GM23338 (cell line): ENCODE measurements around the gene CMKLR1. TPM values are rescaled to one million over a fixed set of nuclear protein-coding genes. Genes with fewer than 3 reads are reported as not detected.

Experiments
- ATAC-seq: fragments of 200-7000 bp; cut with Tn5 transposase; 3 replicates; pipeline ENCODE4 v1.9.1; 2020
- DNase-seq: peaks from one replicate; pipeline ENCODE4 v3.0.0-alpha.2; 2015; ENCODE audit warnings: low spot score
- H2AFZ ChIP-seq: fragments of 200-600 bp; sonication (generic); 2 replicates; pipeline ENCODE4 v1.8.0; 2016; ENCODE audit warnings: antibody characterized with exemption, mild to moderate bottlenecking, moderate library complexity
- H3F3A ChIP-seq: fragments of 200-600 bp; sonication (generic); replicated peaks from 2 replicates; pipeline ENCODE4 v1.8.0; 2017; ENCODE audit warnings: antibody characterized with exemption, mixed run types, low read depth
- H3K27ac ChIP-seq: fragments of 200-600 bp; sonication (generic); 2 replicates; pipeline ENCODE4 v1.6.1; 2016; ENCODE audit warnings: low read depth
- H3K27me3 ChIP-seq: fragments of 200-600 bp; sonication (generic); 2 replicates; pipeline ENCODE4 v1.8.0; 2016; ENCODE audit warnings: mild to moderate bottlenecking, mixed run types, moderate library complexity; ENCODE audit not compliant: insufficient read depth
- H3K36me3 ChIP-seq: fragments of 200-600 bp; sonication (generic); 2 replicates; pipeline ENCODE4 v1.8.0; 2016; ENCODE audit warnings: mild to moderate bottlenecking; ENCODE audit not compliant: insufficient read depth
- H3K4me1 ChIP-seq: fragments of 200-600 bp; sonication (generic); 2 replicates; pipeline ENCODE4 v1.8.0; 2016; ENCODE audit warnings: mild to moderate bottlenecking, moderate library complexity; ENCODE audit not compliant: insufficient read depth
- H3K4me2 ChIP-seq: fragments of 200-600 bp; sonication (generic); 2 replicates; pipeline ENCODE4 v1.7.1; 2017; ENCODE audit warnings: mixed run types
- H3K4me3 ChIP-seq: fragments of 200-600 bp; sonication (generic); 2 replicates; pipeline ENCODE4 v1.6.1; 2016; ENCODE audit warnings: mixed run types
- H3K79me2 ChIP-seq: fragments of 200-600 bp; sonication (generic); replicated peaks from 2 replicates; pipeline ENCODE4 v1.8.0; 2017; ENCODE audit warnings: mild to moderate bottlenecking; ENCODE audit not compliant: insufficient read depth
- H3K9me2 ChIP-seq: fragments of 200-600 bp; sonication (generic); 2 replicates; pipeline ENCODE4 v1.8.0; 2017; ENCODE audit not compliant: insufficient read depth
- H4K20me1 ChIP-seq: fragments of 200-600 bp; sonication (generic); replicated peaks from 2 replicates; pipeline ENCODE4 v1.8.0; 2017; ENCODE audit warnings: mild to moderate bottlenecking; ENCODE audit not compliant: insufficient read depth
- H3K27ac Mint-ChIP-seq: 2 replicates; pipeline ENCODE4 v1.8.0; 2020; ENCODE audit warnings: inconsistent platforms, mild to moderate bottlenecking, moderate library complexity, mixed read lengths
- H3K27me3 Mint-ChIP-seq: 3 replicates; pipeline ENCODE4 v1.8.0; 2022; ENCODE audit warnings: low read depth, mild to moderate bottlenecking, moderate library complexity, mixed read lengths, inconsistent platforms; ENCODE audit not compliant: insufficient read depth, poor library complexity
- H3K36me3 Mint-ChIP-seq: 3 replicates; pipeline ENCODE4 v1.8.0; 2021; ENCODE audit warnings: low read depth, mild to moderate bottlenecking, inconsistent platforms, moderate library complexity, mixed read lengths
- H3K4me1 Mint-ChIP-seq: 3 replicates; pipeline ENCODE4 v1.8.0; 2020; ENCODE audit warnings: mild to moderate bottlenecking, inconsistent platforms, mixed read lengths
- H3K4me3 Mint-ChIP-seq: 3 replicates; pipeline ENCODE4 v1.8.0; 2021; ENCODE audit warnings: moderate library complexity, mild to moderate bottlenecking, inconsistent platforms, mixed read lengths
- H3K9me3 Mint-ChIP-seq: 3 replicates; pipeline ENCODE4 v1.8.0; 2020; ENCODE audit warnings: moderate library complexity, mild to moderate bottlenecking, inconsistent platforms, mixed read lengths
- CREB1 ChIP-seq: fragments of 250-450 bp; sonication (Bioruptor Pico); IDR thresholded peaks from 2 replicates; pipeline ENCODE4 v1.5.0; 2020; ENCODE audit warnings: low read depth, mild to moderate bottlenecking, moderate library complexity
- EZH2 ChIP-seq: fragments of 200-600 bp; sonication (generic); IDR thresholded peaks from one replicate; pipeline ENCODE4 v1.8.0; 2017; ENCODE audit warnings: antibody characterized with exemption, mild to moderate bottlenecking, low read depth; ENCODE audit not compliant: unreplicated experiment
- EZH2phosphoT487 ChIP-seq: fragments of 200-600 bp; sonication (generic); IDR thresholded peaks from one replicate; pipeline ENCODE4 v1.8.1; 2018; ENCODE audit warnings: antibody characterized with exemption; ENCODE audit not compliant: unreplicated experiment
- JUNB ChIP-seq: IDR thresholded peaks from one replicate; pipeline ENCODE4 v1.6.1; 2016; ENCODE audit warnings: antibody characterized with exemption; ENCODE audit not compliant: unreplicated experiment
- NANOG ChIP-seq: IDR thresholded peaks from 2 replicates; pipeline ENCODE4 v1.6.1; 2016; ENCODE audit warnings: antibody characterized with exemption, borderline replicate concordance
- POLR2AphosphoS5 ChIP-seq: IDR thresholded peaks from 2 replicates; pipeline ENCODE4 v1.6.1; 2016; ENCODE audit warnings: antibody characterized with exemption, low read depth
- STAT1 ChIP-seq: IDR thresholded peaks from one replicate; pipeline ENCODE4 v1.6.1; 2016; ENCODE audit warnings: antibody characterized with exemption; ENCODE audit not compliant: unreplicated experiment
- ZNF114 ChIP-seq: fragments of 250-450 bp; sonication (Bioruptor Pico); IDR thresholded peaks from 2 replicates; pipeline ENCODE4 v1.5.0; 2020; ENCODE audit warnings: mild to moderate bottlenecking, moderate library complexity
- ZNF331 ChIP-seq: fragments of 250-450 bp; sonication (Bioruptor Pico); IDR thresholded peaks from 2 replicates; pipeline ENCODE4 v1.5.0; 2020; ENCODE audit warnings: low read depth, mild to moderate bottlenecking, moderate library complexity
- polyA plus RNA-seq: library from polyadenylated mRNA; unstranded; fragments of >200 nt; fragmentation: Nextera tagmentation; extraction: Ambion mirVana; gene quantifications from 2 replicates; pipeline ENCODE4 v1.2.1, GENCODE V29; 2016
- total RNA-seq: library from RNA; depleted of rRNA; stranded (reverse); fragments of >200 nt; shearing (Covaris generic); gene quantifications from 2 replicates; pipeline ENCODE4 v1.2.3, GENCODE V29; 2014
- TF ChIP-seq, protein P1 (sequence below): fragments of 250-450 bp; sonication (Bioruptor Pico); IDR thresholded peaks from 2 replicates; pipeline ENCODE4 v1.5.0; 2020; ENCODE audit warnings: mild to moderate bottlenecking, moderate library complexity
- TF ChIP-seq, protein P2 (sequence below), 2 experiments: fragments of 200-600 bp in 1 of 2; sonication (generic) in 1 of 2; conservative IDR thresholded peaks; 2 replicates each; pipeline versions ENCODE4 v1.5.1 to v1.6.1; 2016 to 2017; ENCODE audit warnings: antibody characterized with exemption in 2 of 2, low read depth in 2 of 2, mild to moderate bottlenecking in 2 of 2, moderate library complexity in 1 of 2
- TF ChIP-seq, protein P3 (sequence below): IDR thresholded peaks from 2 replicates; pipeline ENCODE4 v1.6.1; 2016; ENCODE audit warnings: antibody characterized with exemption
- TF ChIP-seq, protein P4 (sequence below): IDR thresholded peaks from one replicate; pipeline ENCODE4 v1.6.1; 2018; ENCODE audit warnings: antibody characterized with exemption; ENCODE audit not compliant: unreplicated experiment

Gene CMKLR1
- total and polyA plus RNA-seq, 2 experiments from 2014 or later, result 0.40 to 2.6 TPM

DNA sequence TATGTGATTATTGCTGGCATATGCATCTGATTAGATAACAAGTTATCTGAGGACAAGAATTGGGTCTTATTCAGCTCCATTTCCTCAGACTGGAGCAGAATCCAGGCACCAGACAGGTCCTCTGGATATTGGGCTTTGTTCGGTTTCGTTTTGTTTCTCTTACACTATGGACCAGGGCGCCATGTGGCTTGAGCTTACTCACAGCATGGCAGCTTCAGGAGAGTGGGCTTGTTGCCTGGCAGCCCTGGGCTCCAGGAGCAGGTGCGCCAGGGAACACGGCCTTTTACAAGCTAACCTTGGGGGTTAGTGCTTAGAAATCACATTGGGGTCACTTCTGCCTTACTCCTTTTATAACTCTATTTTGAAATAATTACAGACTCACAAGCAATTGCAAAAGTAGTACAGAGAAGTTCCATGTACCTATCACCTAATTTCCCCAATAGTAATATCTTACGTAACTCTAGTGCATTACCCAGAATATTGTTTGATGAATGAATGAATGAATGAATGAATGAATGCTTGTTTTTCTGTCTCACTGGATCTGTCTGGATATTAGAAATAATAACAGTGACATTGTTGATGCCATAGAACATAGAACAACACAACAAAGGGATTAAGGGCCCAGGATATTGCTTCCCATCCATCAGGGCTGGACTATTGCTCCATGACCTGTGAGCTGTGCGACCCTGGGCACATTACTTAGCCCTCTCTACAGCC lies 39.0 kb downstream of the CMKLR1 start:
- H3K4me1 ChIP-seq, result peaks cover 17% of the 10 kb centered on the region
- no peak overlapping the region for H3K27ac ChIP-seq
- H3K27ac Mint-ChIP-seq, result no peak overlapping the region
- DNase-seq (no peak), ATAC-seq (no peak)
- peaks cover 6% of the 10 kb centered on the region for H3K27me3 Mint-ChIP-seq
- H4K20me1 ChIP-seq, result no peaks in the 10 kb centered on the region
- H2AFZ ChIP-seq, result no peak overlapping the region
- no peak overlapping the region for H3K4me3 Mint-ChIP-seq
- H3K9me3 Mint-ChIP-seq, result no peaks in the 10 kb centered on the region; the same call in 2 of the 3 replicates
- no peaks in the 10 kb centered on the region for H3K36me3 Mint-ChIP-seq
- peaks cover 32% of the 10 kb centered on the region for H3K4me1 Mint-ChIP-seq
- H3K4me3 ChIP-seq, result no peak overlapping the region
- TF ChIP-seq NANOG (no peak), ZNF114 (CRISPR knock-in tag) (no peak), EZH2 (no peak), CREB1 (CRISPR knock-in tag) (no peak), JUNB (no peak), ZNF331 (CRISPR knock-in tag) (no peak), POLR2AphosphoS5 (no peak), STAT1 (no peak), EZH2phosphoT487 (no peak)
- TF ChIP-seq, protein P1, sequence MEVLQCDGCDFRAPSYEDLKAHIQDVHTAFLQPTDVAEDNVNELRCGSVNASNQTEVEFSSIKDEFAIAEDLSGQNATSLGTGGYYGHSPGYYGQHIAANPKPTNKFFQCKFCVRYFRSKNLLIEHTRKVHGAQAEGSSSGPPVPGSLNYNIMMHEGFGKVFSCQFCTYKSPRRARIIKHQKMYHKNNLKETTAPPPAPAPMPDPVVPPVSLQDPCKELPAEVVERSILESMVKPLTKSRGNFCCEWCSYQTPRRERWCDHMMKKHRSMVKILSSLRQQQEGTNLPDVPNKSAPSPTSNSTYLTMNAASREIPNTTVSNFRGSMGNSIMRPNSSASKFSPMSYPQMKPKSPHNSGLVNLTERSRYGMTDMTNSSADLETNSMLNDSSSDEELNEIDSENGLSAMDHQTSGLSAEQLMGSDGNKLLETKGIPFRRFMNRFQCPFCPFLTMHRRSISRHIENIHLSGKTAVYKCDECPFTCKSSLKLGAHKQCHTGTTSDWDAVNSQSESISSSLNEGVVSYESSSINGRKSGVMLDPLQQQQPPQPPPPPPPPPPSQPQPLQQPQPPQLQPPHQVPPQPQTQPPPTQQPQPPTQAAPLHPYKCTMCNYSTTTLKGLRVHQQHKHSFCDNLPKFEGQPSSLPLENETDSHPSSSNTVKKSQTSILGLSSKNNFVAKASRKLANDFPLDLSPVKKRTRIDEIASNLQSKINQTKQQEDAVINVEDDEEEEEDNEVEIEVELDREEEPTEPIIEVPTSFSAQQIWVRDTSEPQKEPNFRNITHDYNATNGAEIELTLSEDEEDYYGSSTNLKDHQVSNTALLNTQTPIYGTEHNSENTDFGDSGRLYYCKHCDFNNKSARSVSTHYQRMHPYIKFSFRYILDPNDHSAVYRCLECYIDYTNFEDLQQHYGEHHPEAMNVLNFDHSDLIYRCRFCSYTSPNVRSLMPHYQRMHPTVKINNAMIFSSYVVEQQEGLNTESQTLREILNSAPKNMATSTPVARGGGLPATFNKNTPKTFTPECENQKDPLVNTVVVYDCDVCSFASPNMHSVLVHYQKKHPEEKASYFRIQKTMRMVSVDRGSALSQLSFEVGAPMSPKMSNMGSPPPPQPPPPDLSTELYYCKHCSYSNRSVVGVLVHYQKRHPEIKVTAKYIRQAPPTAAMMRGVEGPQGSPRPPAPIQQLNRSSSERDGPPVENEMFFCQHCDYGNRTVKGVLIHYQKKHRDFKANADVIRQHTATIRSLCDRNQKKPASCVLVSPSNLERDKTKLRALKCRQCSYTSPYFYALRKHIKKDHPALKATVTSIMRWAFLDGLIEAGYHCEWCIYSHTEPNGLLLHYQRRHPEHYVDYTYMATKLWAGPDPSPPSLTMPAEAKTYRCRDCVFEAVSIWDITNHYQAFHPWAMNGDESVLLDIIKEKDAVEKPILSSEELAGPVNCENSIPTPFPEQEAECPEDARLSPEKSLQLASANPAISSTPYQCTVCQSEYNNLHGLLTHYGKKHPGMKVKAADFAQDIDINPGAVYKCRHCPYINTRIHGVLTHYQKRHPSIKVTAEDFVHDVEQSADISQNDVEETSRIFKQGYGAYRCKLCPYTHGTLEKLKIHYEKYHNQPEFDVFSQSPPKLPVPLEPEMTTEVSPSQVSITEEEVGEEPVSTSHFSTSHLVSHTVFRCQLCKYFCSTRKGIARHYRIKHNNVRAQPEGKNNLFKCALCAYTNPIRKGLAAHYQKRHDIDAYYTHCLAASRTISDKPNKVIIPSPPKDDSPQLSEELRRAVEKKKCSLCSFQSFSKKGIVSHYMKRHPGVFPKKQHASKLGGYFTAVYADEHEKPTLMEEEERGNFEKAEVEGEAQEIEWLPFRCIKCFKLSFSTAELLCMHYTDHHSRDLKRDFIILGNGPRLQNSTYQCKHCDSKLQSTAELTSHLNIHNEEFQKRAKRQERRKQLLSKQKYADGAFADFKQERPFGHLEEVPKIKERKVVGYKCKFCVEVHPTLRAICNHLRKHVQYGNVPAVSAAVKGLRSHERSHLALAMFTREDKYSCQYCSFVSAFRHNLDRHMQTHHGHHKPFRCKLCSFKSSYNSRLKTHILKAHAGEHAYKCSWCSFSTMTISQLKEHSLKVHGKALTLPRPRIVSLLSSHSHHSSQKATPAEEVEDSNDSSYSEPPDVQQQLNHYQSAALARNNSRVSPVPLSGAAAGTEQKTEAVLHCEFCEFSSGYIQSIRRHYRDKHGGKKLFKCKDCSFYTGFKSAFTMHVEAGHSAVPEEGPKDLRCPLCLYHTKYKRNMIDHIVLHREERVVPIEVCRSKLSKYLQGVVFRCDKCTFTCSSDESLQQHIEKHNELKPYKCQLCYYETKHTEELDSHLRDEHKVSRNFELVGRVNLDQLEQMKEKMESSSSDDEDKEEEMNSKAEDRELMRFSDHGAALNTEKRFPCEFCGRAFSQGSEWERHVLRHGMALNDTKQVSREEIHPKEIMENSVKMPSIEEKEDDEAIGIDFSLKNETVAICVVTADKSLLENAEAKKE, result no peak
- TF ChIP-seq, protein P2, sequence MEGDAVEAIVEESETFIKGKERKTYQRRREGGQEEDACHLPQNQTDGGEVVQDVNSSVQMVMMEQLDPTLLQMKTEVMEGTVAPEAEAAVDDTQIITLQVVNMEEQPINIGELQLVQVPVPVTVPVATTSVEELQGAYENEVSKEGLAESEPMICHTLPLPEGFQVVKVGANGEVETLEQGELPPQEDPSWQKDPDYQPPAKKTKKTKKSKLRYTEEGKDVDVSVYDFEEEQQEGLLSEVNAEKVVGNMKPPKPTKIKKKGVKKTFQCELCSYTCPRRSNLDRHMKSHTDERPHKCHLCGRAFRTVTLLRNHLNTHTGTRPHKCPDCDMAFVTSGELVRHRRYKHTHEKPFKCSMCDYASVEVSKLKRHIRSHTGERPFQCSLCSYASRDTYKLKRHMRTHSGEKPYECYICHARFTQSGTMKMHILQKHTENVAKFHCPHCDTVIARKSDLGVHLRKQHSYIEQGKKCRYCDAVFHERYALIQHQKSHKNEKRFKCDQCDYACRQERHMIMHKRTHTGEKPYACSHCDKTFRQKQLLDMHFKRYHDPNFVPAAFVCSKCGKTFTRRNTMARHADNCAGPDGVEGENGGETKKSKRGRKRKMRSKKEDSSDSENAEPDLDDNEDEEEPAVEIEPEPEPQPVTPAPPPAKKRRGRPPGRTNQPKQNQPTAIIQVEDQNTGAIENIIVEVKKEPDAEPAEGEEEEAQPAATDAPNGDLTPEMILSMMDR (conservative IDR thresholded peaks at IDR 0.05; ENCODE audit: low read depth in 2 of 2), result no peak
- TF ChIP-seq, protein P3, sequence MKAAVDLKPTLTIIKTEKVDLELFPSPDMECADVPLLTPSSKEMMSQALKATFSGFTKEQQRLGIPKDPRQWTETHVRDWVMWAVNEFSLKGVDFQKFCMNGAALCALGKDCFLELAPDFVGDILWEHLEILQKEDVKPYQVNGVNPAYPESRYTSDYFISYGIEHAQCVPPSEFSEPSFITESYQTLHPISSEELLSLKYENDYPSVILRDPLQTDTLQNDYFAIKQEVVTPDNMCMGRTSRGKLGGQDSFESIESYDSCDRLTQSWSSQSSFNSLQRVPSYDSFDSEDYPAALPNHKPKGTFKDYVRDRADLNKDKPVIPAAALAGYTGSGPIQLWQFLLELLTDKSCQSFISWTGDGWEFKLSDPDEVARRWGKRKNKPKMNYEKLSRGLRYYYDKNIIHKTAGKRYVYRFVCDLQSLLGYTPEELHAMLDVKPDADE, result no peak
- TF ChIP-seq, protein P4, sequence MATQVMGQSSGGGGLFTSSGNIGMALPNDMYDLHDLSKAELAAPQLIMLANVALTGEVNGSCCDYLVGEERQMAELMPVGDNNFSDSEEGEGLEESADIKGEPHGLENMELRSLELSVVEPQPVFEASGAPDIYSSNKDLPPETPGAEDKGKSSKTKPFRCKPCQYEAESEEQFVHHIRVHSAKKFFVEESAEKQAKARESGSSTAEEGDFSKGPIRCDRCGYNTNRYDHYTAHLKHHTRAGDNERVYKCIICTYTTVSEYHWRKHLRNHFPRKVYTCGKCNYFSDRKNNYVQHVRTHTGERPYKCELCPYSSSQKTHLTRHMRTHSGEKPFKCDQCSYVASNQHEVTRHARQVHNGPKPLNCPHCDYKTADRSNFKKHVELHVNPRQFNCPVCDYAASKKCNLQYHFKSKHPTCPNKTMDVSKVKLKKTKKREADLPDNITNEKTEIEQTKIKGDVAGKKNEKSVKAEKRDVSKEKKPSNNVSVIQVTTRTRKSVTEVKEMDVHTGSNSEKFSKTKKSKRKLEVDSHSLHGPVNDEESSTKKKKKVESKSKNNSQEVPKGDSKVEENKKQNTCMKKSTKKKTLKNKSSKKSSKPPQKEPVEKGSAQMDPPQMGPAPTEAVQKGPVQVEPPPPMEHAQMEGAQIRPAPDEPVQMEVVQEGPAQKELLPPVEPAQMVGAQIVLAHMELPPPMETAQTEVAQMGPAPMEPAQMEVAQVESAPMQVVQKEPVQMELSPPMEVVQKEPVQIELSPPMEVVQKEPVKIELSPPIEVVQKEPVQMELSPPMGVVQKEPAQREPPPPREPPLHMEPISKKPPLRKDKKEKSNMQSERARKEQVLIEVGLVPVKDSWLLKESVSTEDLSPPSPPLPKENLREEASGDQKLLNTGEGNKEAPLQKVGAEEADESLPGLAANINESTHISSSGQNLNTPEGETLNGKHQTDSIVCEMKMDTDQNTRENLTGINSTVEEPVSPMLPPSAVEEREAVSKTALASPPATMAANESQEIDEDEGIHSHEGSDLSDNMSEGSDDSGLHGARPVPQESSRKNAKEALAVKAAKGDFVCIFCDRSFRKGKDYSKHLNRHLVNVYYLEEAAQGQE, result no peak
- H3K79me2 ChIP-seq, result no peaks in the 10 kb centered on the region
- no peaks in the 10 kb centered on the region for H3K27me3 ChIP-seq
- no peaks in the 10 kb centered on the region for H3F3A ChIP-seq
- no peaks in the 10 kb centered on the region for H3K9me2 ChIP-seq
- H3K36me3 ChIP-seq, result no peaks in the 10 kb centered on the region
- no peak overlapping the region for H3K4me2 ChIP-seq
